B cell (primary cell): ENCODE data around the gene PAPSS2.

Experiments
- CTCF ChIP-seq: fragments of 200-600 bp; IDR thresholded peaks from one replicate; pipeline ENCODE4 v1.8.0; 2022; ENCODE audit warnings: antibody characterized with exemption, mild to moderate bottlenecking
- EZH2 ChIP-seq: IDR thresholded peaks from 2 replicates; pipeline ENCODE4 v1.6.1; 2012; ENCODE audit warnings: borderline replicate concordance, low read depth, mild to moderate bottlenecking, moderate library complexity, low read length; ENCODE audit not compliant: insufficient read depth, poor library complexity, severe bottlenecking

- no peak for TF ChIP-seq CTCF
- no peak for TF ChIP-seq EZH2
Measured at GRCh38 chr10:87724789-87725188, 65.1 kb downstream of the PAPSS2 start.
